Gastrocnemius medialis (tissue), 4 donors: Measurements from ENCODE around the gene TIMP3. TPM values are rescaled to one million over a fixed set of nuclear protein-coding genes. Genes with fewer than 3 reads are reported as not detected.
A peak's percentile ranks its signal among the peaks of the same experiment; 100 is the strongest.

Source experiments
- ATAC-seq, 2 donors: fragments of 150-250 bp; one replicate each; pipeline ENCODE4 v1.9.1; 2016
- DNase-seq, 2 donors: peaks; one replicate each; pipeline ENCODE4 v3.0.0-alpha.2; 2019
- H3K27ac ChIP-seq, 4 donors: fragments of 200-600 bp; sonication (generic); 1 replicate in 1 of 4; 2 replicates in 3 of 4; pipeline ENCODE4 v1.5.1; 2016 to 2018; ENCODE audit warnings: mild to moderate bottlenecking in 2 of 4, moderate library complexity in 1 of 4
- H3K27me3 ChIP-seq, 3 donors: fragments of 200-600 bp; sonication (generic) in 2 of 3; 1 replicate in 1 of 3; 2 replicates in 2 of 3; pipeline versions ENCODE4 v1.5.1 to v1.6.0; 2016 to 2019; ENCODE audit warnings: mild to moderate bottlenecking in 1 of 3, moderate library complexity in 1 of 3
- H3K36me3 ChIP-seq, 2 donors: fragments of 200-600 bp; sonication (generic) in 1 of 2; one replicate each; pipeline ENCODE4 v1.5.1; 2017 to 2018
- H3K4me1 ChIP-seq, 2 donors: fragments of 200-600 bp; sonication (generic) in 1 of 2; one replicate each; pipeline ENCODE4 v1.5.1; 2016 to 2017; ENCODE audit warnings: mild to moderate bottlenecking in 2 of 2
- H3K4me3 ChIP-seq, 4 donors: fragments of 200-600 bp; sonication (generic) in 3 of 4; 1 replicate in 1 of 4; 2 replicates in 3 of 4; pipeline ENCODE4 v1.5.1; 2016 to 2019; ENCODE audit warnings: mild to moderate bottlenecking in 2 of 4
- H3K9me3 ChIP-seq, 3 donors: fragments of 200-600 bp; sonication (generic) in 2 of 3; 1 replicate in 1 of 3; 2 replicates in 2 of 3; pipeline ENCODE4 v1.5.1; 2016 to 2019
- CTCF ChIP-seq, 5 experiments: fragments of 450-650 bp in 3 of 5; fragments of 200-600 bp in 2 of 5; sonication (generic) in 2 of 5; IDR thresholded peaks in 4 of 5; conservative IDR thresholded peaks in 1 of 5; 1 replicate in 4 of 5; 2 replicates in 1 of 5; pipeline ENCODE4 v1.5.1; 2016 to 2019; ENCODE audit warnings: antibody characterized with exemption in 5 of 5, mild to moderate bottlenecking in 3 of 5, moderate library complexity in 3 of 5
- POLR2A ChIP-seq, 2 donors: fragments of 450-650 bp; IDR thresholded peaks; one replicate each; pipeline ENCODE4 v1.6.1; 2017; ENCODE audit warnings: antibody characterized with exemption in 2 of 2, mild to moderate bottlenecking in 2 of 2, moderate library complexity in 2 of 2
- in situ Hi-C, 4 donors: fragments of 200-750 bp; cut with MboI; loops; one replicate each; pipeline versions ENCODE4 v1.15.0 to v1.8.0; 2017; ENCODE audit warnings: low sequenced_read_pairs in 4 of 4
- intact Hi-C: fragments of 100-400 bp; cut with DNase I; formaldehyde crosslinking; loops from one replicate; pipeline ENCODE4 v1.15.1; 2023; ENCODE audit warnings: low total_unique reads
- total RNA-seq, 4 donors: library from RNA; depleted of rRNA; stranded (reverse); fragments of >200 nt; gene quantifications; one replicate each; pipeline versions ENCODE4 v1.1.0 to v1.2.3, GENCODE V29; 2016

The TIMP3 gene
- total RNA-seq, 4 donors from 2014 or later = 102 to 247 (median 144) TPM

GRCh38 chr22:32803738-32804435 lies 2.4 kb downstream of the TIMP3 start:
- TF ChIP-seq POLR2A (IDR thresholded peaks at IDR 0.05) (no peak), CTCF (IDR thresholded peaks at IDR 0.05 in 4 of 5, conservative IDR thresholded peaks at IDR 0.05 in 1 of 5) (no peak)
- H3K36me3 ChIP-seq = no peaks in the 10 kb centered on the region
- peaks cover 7 to 13% (median 12%) of the 10 kb centered on the region in 3 donors for H3K27me3 ChIP-seq
- DNase-seq (no peak), ATAC-seq (no peak)
- H3K4me1 ChIP-seq = peaks cover 10 to 13% of the 10 kb centered on the region in 2 donors
- peak overlapping the region; percentile 79 to 87 (median 83) for H3K27ac ChIP-seq
- intact Hi-C loops (loop anchor here (5.0 kb wide), 2 partner anchors 48 to 193 kb away; no protein-coding TSS in a partner anchor), in situ Hi-C loops (no loop called here)
- H3K4me3 ChIP-seq = peak overlapping the region; percentile 64 to 71 (median 67)
- no peaks in the 10 kb centered on the region for H3K9me3 ChIP-seq

GRCh38 chr22:32804531-32805360 lies 3.2 kb downstream of the TIMP3 start:
- DNase-seq = no peak
- intact Hi-C loops = loop anchor here (5.0 kb wide), 3 partner anchors 48 to 193 kb away; no protein-coding TSS in a partner anchor
- in situ Hi-C loops = no loop called here
- peaks cover 7 to 13% (median 13%) of the 10 kb centered on the region in 3 donors for H3K27me3 ChIP-seq
- H3K4me1 ChIP-seq = peaks cover 17 to 21% of the 10 kb centered on the region in 2 donors
- no peaks in the 10 kb centered on the region for H3K9me3 ChIP-seq
- ATAC-seq = no peak
- H3K36me3 ChIP-seq = no peaks in the 10 kb centered on the region
- peak overlapping the region; percentile 79 to 87 (median 83) for H3K27ac ChIP-seq
- TF ChIP-seq CTCF (IDR thresholded peaks at IDR 0.05 in 4 of 5, conservative IDR thresholded peaks at IDR 0.05 in 1 of 5) (no peak), POLR2A (IDR thresholded peaks at IDR 0.05) (no peak)
- H3K4me3 ChIP-seq = peak overlapping the region; percentile 64 to 71 (median 67)

GRCh38 chr22:32805361-32805881 lies 3.9 kb downstream of the TIMP3 start:
- in situ Hi-C loops = no loop called here
- Histone ChIP-seq H3K27me3 (peaks cover 7 to 13% (median 13%) of the 10 kb centered on the region in 3 donors), H3K36me3 (no peaks in the 10 kb centered on the region), H3K27ac (peak overlapping the region; percentile 46 to 87 (median 82)), H3K4me1 (peaks cover 23 to 26% of the 10 kb centered on the region in 2 donors), H3K4me3 (peak overlapping the region; percentile 64 to 71 (median 67)), H3K9me3 (no peaks in the 10 kb centered on the region)
- intact Hi-C loops = loop anchor here (5.0 kb wide), 1 partner anchor 182 kb away; no protein-coding TSS in a partner anchor
- ATAC-seq (no peak), DNase-seq (no peak)
- TF ChIP-seq POLR2A (IDR thresholded peaks at IDR 0.05) = no peak
- TF ChIP-seq CTCF (IDR thresholded peaks at IDR 0.05 in 4 of 5, conservative IDR thresholded peaks at IDR 0.05 in 1 of 5) = no peak

- peak overlapping the region in 3 of 4 donors; percentile 15 to 68 (median 66) for H3K4me3 ChIP-seq
- no peaks in the 10 kb centered on the region for H3K36me3 ChIP-seq
- no peaks in the 10 kb centered on the region for H3K9me3 ChIP-seq
- intact Hi-C loops (loop anchor here (5.0 kb wide), 1 partner anchor 181 kb away; no protein-coding TSS in a partner anchor), in situ Hi-C loops (no loop called here)
- H3K4me1 ChIP-seq = peaks cover 26% of the 10 kb centered on the region in 2 donors
- DNase-seq (no peak), ATAC-seq (no peak)
- H3K27me3 ChIP-seq = peaks cover 7 to 10% (median 7%) of the 10 kb centered on the region in 3 donors
- H3K27ac ChIP-seq = peak overlapping the region in 3 of 4 donors; percentile 28 to 46 (median 33)
- no peak for TF ChIP-seq CTCF (IDR thresholded peaks at IDR 0.05 in 4 of 5, conservative IDR thresholded peaks at IDR 0.05 in 1 of 5)
Observed at GRCh38 chr22:32806296-32806695, 4.8 kb downstream of the TIMP3 start.
